Activated CD4-positive, alpha-beta T cell treated with anti-CD3 and anti-CD28 coated beads, Interleukin-2, amount 50 U/mL, for 48 hours (primary cell): Measurements from ENCODE around the gene RSPH3.

Source experiments
- DNase-seq, 2 experiments: peaks; one replicate each; pipeline ENCODE4 v3.0.0-alpha.2; 2020

RSPH3 gene

DNA sequence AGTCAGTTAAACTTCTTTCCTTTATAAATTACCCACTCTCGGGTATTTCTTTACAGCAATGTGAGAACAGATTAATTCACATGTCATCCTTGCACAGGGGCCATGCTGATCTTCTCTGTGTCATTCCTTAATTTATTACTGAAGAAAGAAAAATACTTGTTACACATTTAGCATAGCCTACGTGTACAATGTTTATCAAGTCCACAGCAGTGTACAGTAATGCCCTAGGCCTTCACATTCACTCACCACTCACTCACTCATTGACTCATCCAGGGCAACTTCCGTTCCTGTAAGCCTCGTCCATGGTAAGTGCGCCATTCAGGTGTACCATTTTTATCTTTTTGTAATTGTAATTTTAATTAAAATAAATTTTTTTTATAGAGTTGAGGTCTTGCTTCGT is 73.6 kb downstream of the RSPH3 start:
- no peak for DNase-seq

DNA sequence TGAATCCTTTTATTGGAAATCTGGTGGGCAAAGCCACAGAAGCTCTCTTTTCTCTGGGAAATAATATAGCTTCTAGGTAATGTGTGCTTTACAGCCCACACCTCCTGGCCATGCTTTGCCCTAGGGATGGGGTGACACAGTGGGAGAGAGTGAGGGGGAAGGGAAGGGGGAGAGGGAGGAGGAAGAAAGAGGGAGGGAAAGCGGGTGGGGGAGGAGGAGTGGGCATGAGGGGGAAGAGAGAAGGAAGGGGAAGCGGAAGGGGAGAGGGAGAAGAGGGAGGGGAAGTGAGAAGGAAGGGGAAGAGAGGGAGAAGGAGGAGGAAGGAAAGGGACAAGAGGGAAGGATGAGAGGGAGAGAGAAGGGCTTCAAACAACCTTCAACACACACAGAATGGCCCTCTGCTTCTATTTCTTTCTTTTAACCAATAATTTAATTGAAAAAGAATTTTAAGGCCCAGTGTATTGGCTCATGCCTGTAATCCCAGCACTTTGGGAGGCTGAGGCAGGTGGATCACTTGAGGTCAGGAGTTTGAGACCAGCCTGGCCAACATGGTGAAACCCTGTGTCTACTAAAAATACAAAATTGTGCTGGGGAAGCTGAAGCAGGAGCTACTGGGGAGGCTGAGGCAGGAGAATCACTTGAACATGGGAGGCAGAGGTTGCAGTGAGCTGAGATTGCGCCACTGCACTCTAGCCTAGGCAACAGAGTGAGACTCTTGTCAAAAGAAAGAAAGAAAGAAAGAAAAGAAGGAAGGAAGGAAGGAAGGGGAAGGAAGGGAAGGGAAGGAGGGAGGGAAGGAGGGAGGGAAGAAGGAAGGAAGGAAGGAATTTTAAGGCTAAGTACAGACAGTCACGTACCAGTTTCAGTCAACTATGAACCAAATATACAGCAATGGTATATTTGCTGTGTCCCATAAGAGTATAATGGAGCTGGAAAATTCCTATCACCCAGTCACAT is 75.2 kb downstream of the RSPH3 start:
- no peak for DNase-seq

DNA sequence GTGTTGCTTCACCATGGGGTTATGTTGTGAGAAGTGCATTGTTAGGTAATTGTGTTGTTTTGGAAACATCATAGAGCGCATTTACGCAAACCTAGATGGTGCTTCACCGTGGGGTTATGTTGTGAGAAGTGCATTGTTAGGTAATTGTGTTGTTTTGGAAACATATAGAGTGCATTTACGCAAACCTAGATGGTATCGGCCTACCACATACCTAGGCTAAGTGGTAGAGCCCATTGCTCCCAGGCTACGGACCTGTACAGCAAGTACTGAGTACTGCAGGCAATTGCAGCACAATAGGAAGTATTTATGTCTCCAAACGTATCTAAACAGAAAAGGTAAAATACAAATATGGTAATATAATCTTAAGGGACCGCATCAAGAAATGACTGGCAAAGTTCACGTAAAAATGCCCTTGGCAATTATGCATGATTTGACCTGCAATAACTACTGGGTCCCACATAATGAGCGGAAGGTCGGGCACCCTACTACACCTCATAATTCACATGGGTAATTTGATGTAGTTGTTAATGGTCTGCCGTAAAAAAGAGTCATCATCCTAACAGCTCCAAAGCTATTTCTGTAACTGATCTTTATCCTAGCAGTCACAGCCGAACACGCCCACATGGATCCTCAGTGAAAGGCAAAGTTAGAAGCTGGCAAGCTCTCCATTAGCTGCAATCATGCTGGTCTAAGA is 76.0 kb downstream of the RSPH3 start:
- DNase-seq, result no peak
